ENCODE results near the gene SPRED3.

- no peak for TF ChIP-seq CTCF (IDR thresholded peaks at IDR 0.05)
- no peak for TF ChIP-seq EZH2 (IDR thresholded peaks at IDR 0.05; ENCODE audit: borderline replicate concordance, insufficient read depth, low read depth, low read length, poor library complexity, severe bottlenecking)
These were observed 11.0 kb downstream of the SPRED3 start for GRCh38 chr19:38399537-38399936.

Data from B cell (primary cell).